Loucy (cell line): ENCODE data around the gene GIMAP7.
"Not testable (repeated sequence)": the region's sequence is repeated elsewhere in the genome, so short reads cannot be mapped to it uniquely, and the experiment has no call there.

Source experiments
- H2AFZ ChIP-seq: fragments of 200-600 bp; sonication (generic); 2 replicates; pipeline ENCODE4 v1.6.0; 2016; ENCODE audit warnings: antibody characterized with exemption, mild to moderate bottlenecking, low read length, moderate library complexity
- H3F3A ChIP-seq: fragments of 200-600 bp; 2 replicates; pipeline ENCODE4 v1.6.0; 2016; ENCODE audit warnings: antibody characterized with exemption, low read depth, mild to moderate bottlenecking
- H3K27me3 ChIP-seq: fragments of 200-600 bp; sonication (generic); 2 replicates; pipeline ENCODE4 v1.6.1; 2014; ENCODE audit warnings: low read length, mild to moderate bottlenecking; ENCODE audit not compliant: insufficient read depth, poor library complexity, severe bottlenecking
- H3K36me3 ChIP-seq: fragments of 200-600 bp; sonication (generic); 2 replicates; pipeline ENCODE4 v1.6.1; 2016; ENCODE audit warnings: low read length; ENCODE audit not compliant: insufficient read depth
- H3K4me1 ChIP-seq: fragments of 200-600 bp; sonication (generic); 2 replicates; pipeline ENCODE4 v1.5.1; 2014; ENCODE audit warnings: low read length, mild to moderate bottlenecking; ENCODE audit not compliant: insufficient read depth, poor library complexity, severe bottlenecking
- H3K4me2 ChIP-seq: fragments of 200-600 bp; sonication (generic); 2 replicates; pipeline ENCODE4 v1.6.0; 2014; ENCODE audit warnings: antibody characterized with exemption, low read length, low read depth, mild to moderate bottlenecking; ENCODE audit not compliant: poor library complexity, severe bottlenecking
- H3K4me3 ChIP-seq: fragments of 200-600 bp; sonication (generic); 2 replicates; pipeline ENCODE4 v1.5.1; 2014; ENCODE audit warnings: low read length, mild to moderate bottlenecking, mixed read lengths; ENCODE audit not compliant: poor library complexity, severe bottlenecking
- H3K79me2 ChIP-seq: fragments of 200-600 bp; sonication (generic); 2 replicates; pipeline ENCODE4 v1.6.1; 2014; ENCODE audit warnings: low read length; ENCODE audit not compliant: insufficient read depth
- H3K9ac ChIP-seq: fragments of 200-600 bp; sonication (generic); 2 replicates; pipeline ENCODE4 v1.6.0; 2014; ENCODE audit warnings: mild to moderate bottlenecking, low read depth, low read length, moderate library complexity; ENCODE audit not compliant: poor library complexity, severe bottlenecking
- H3K9me2 ChIP-seq: fragments of 200-600 bp; sonication (generic); replicated peaks from 2 replicates; pipeline ENCODE4 v1.6.1; 2016; ENCODE audit warnings: low read depth, low read length, mixed read lengths
- H3K9me3 ChIP-seq: fragments of 200-600 bp; sonication (generic); 2 replicates; pipeline ENCODE4 v1.6.1; 2014; ENCODE audit warnings: mild to moderate bottlenecking, antibody characterized with exemption, low read length, low read depth; ENCODE audit not compliant: insufficient read depth
- H4K20me1 ChIP-seq: fragments of 200-600 bp; sonication (generic); 2 replicates; pipeline ENCODE4 v1.6.0; 2014; ENCODE audit warnings: antibody characterized with exemption, low read length, mild to moderate bottlenecking; ENCODE audit not compliant: insufficient read depth, poor library complexity, severe bottlenecking
- EZH2phosphoT487 ChIP-seq: fragments of 200-600 bp; IDR thresholded peaks from 2 replicates; pipeline ENCODE4 v1.6.1; 2018; ENCODE audit warnings: antibody characterized with exemption, mild to moderate bottlenecking, moderate library complexity, borderline replicate concordance
- TF ChIP-seq, protein P1 (sequence below): fragments of 200-600 bp; sonication (generic); conservative IDR thresholded peaks from 2 replicates; pipeline ENCODE4 v1.5.1; 2014; ENCODE audit warnings: mild to moderate bottlenecking, antibody characterized with exemption, low read length

GIMAP7 gene

DNA sequence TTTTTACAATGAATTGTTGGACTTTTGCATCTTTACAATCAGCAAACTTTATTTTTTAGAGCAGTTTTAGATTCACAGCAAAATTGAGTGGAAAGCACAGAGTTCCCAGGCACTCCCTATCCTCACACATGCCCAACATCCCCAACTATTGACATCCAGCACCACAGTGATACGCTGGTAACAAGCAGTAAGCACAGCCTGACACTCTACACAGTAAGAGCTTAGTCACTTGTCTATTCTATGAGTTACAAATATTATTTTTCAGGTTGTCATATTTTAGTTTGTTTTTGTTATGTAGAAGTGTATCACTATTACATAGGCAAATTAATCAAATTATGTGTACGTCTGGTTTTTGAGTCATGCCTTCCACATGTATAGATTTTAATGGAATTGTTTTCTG is 27.0 kb upstream of the GIMAP7 start:
- H3K9ac ChIP-seq: no peak overlapping the region
- H3K9me3 ChIP-seq: no peaks in the 10 kb centered on the region
- TF ChIP-seq, protein P1, sequence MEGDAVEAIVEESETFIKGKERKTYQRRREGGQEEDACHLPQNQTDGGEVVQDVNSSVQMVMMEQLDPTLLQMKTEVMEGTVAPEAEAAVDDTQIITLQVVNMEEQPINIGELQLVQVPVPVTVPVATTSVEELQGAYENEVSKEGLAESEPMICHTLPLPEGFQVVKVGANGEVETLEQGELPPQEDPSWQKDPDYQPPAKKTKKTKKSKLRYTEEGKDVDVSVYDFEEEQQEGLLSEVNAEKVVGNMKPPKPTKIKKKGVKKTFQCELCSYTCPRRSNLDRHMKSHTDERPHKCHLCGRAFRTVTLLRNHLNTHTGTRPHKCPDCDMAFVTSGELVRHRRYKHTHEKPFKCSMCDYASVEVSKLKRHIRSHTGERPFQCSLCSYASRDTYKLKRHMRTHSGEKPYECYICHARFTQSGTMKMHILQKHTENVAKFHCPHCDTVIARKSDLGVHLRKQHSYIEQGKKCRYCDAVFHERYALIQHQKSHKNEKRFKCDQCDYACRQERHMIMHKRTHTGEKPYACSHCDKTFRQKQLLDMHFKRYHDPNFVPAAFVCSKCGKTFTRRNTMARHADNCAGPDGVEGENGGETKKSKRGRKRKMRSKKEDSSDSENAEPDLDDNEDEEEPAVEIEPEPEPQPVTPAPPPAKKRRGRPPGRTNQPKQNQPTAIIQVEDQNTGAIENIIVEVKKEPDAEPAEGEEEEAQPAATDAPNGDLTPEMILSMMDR: no peak
- no peak for TF ChIP-seq EZH2phosphoT487
- peaks cover 21% of the 10 kb centered on the region for H3K4me1 ChIP-seq
- no peak overlapping the region for H2AFZ ChIP-seq
- H3K36me3 ChIP-seq: no peaks in the 10 kb centered on the region
- H3F3A ChIP-seq: 0 out of 2 replicates have a peak, but pooled peaks cover 2% of the 10 kb centered on the region
- no peaks in the 10 kb centered on the region for H4K20me1 ChIP-seq
- H3K4me3 ChIP-seq: no peak overlapping the region
- H3K79me2 ChIP-seq: no peaks in the 10 kb centered on the region
- H3K4me2 ChIP-seq: no peak overlapping the region
- H3K9me2 ChIP-seq: no peaks in the 10 kb centered on the region
- no peaks in the 10 kb centered on the region for H3K27me3 ChIP-seq

DNA sequence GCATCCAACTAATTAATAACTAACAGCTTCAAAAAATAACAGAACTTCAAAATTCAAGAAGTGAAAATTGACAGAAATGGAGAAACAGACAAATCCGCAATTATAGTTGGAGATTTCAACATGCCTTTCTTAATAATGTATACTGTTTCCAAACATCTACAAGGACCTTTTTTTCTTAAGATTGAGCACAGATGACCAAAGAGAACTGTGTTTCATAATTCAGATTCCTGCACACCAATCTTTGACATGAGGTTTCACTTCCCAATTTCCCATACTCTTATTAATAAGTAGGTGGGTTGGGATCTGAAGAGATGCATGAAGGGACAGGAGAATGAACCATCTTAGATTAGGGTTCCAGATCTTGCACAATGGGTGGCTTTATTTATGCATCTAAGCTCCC is 24.9 kb upstream of the GIMAP7 start:
- Histone ChIP-seq H3K4me3 (no peak overlapping the region), H3K4me2 (no peak overlapping the region), H3K4me1 (no peaks in the 10 kb centered on the region), H3K9ac (no peak overlapping the region), H3K9me3 (no peaks in the 10 kb centered on the region), H3K79me2 (no peaks in the 10 kb centered on the region), H2AFZ (no peak overlapping the region), H3K9me2 (no peaks in the 10 kb centered on the region), H3K36me3 (no peaks in the 10 kb centered on the region), H4K20me1 (no peaks in the 10 kb centered on the region), H3F3A (no peaks in the 10 kb centered on the region), H3K27me3 (no peaks in the 10 kb centered on the region)
- TF ChIP-seq, protein P1: no peak
- TF ChIP-seq EZH2phosphoT487: no peak

DNA sequence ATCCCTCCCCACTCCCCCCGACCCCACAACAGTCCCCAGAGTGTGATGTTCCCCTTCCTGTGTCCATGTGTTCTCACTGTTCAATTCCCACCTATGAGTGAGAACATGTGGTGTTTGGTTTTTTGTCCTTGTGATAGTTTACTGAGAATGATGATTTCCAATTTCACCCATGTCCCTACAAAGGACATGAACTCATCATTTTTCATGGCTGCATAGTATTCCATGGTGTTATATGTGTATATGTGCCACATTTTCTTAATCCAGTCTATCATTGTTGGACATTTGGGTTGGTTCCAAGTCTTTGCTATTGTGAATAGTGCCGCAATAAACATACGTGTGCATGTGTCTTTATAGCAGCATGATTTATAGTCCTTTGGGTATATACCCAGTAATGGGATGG is 21.2 kb upstream of the GIMAP7 start:
- not testable (repeated sequence) for H3F3A ChIP-seq, H3K27me3 ChIP-seq, H3K4me2 ChIP-seq, H3K79me2 ChIP-seq, H2AFZ ChIP-seq, H3K9me2 ChIP-seq, H3K9ac ChIP-seq, H3K9me3 ChIP-seq, H3K4me3 ChIP-seq, H3K36me3 ChIP-seq, H4K20me1 ChIP-seq, H3K4me1 ChIP-seq

DNA sequence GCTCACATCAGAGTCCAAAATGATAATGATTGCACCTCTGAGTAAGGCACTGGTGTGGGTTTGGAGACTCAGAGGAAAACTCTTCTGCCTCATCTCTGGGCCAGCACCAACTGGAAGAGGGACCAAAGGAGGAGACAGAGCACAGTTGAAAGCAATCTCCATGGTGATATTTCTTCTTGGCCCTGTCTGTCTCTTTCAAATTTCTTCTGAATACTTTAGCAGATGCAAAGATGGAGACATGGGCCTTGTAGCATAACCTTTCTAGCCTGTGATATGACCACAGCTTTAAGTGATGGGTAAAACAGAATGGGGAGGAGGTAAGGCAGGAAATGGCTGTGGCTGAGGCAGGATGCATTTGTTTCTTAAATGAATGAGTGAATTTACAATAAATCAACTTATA is 12.2 kb upstream of the GIMAP7 start:
- Histone ChIP-seq H3K9me2 (no peaks in the 10 kb centered on the region), H3K9me3 (no peaks in the 10 kb centered on the region), H3K4me1 (peaks cover 31% of the 10 kb centered on the region), H3F3A (peaks cover 12% of the 10 kb centered on the region; the same call in 1 of the 2 replicates), H3K27me3 (no peaks in the 10 kb centered on the region), H3K4me3 (peak overlapping the region; percentile 47), H3K79me2 (no peaks in the 10 kb centered on the region), H3K4me2 (peak overlapping the region; percentile 72), H2AFZ (peak overlapping the region; percentile 6; the same call in 1 of the 2 replicates), H3K36me3 (no peaks in the 10 kb centered on the region), H3K9ac (peak overlapping the region; percentile 48), H4K20me1 (no peaks in the 10 kb centered on the region)
- TF ChIP-seq, protein P1: no peak
- no peak for TF ChIP-seq EZH2phosphoT487
